C1 segment of cervical spinal cord (tissue), 14 donors: ENCODE results near the gene EARS2.
"Not testable (repeated sequence)": the region's sequence is repeated elsewhere in the genome, so short reads cannot be mapped to it uniquely, and the experiment has no call there.

Experiments
- DNase-seq, 14 donors: peaks; one replicate each; lab custom pipeline; 2025; lab: John Stamatoyannopoulos, UW

The EARS2 gene

GRCh38 chr16:23556881-23557778 lies at the start of gene EARS2, which contains the start of gene UBFD1:
EARS2 (minus strand) TSS chr16:23557350; CDS start chr16:23557343, 7 bp downstream.
UBFD1 (plus strand) TSS chr16:23557727; CDS start chr16:23557743, 16 bp downstream.
- DNase-seq = peak; percentile 82 to 100 (median 97)

GRCh38 chr16:23597003-23597756 lies 40.0 kb upstream of the EARS2 start:
- peak in 2 of 14 donors; percentile 1 for DNase-seq

GRCh38 chr16:23595951-23596720 lies 39.0 kb upstream of the EARS2 start, which contains the start of gene NDUFAB1:
NDUFAB1 (minus strand) TSS chr16:23596316; CDS start chr16:23596290, 26 bp downstream.
- DNase-seq = peak; percentile 28 to 92 (median 78)

GRCh38 chr16:23595246-23595950 lies 38.2 kb upstream of the EARS2 start:
- DNase-seq = peak in 1 of 14 donors; percentile 32

GRCh38 chr16:23594186-23594585 lies 37.0 kb upstream of the EARS2 start:
- DNase-seq = no peak

GRCh38 chr16:23590181-23590580 lies 33.0 kb upstream of the EARS2 start:
- DNase-seq = no peak

- no peak for DNase-seq
These were observed 30.6 kb upstream of the EARS2 start for GRCh38 chr16:23587726-23588125.

- no peak for DNase-seq
These were observed 27.3 kb upstream of the EARS2 start for GRCh38 chr16:23584186-23585076.

GRCh38 chr16:23583271-23583670 lies 26.1 kb upstream of the EARS2 start:
- DNase-seq = not testable (repeated sequence)

- DNase-seq = no peak
These were observed 24.6 kb upstream of the EARS2 start for GRCh38 chr16:23581764-23582163.

GRCh38 chr16:23580391-23580790 lies 23.2 kb upstream of the EARS2 start:
- DNase-seq = no peak

GRCh38 chr16:23579371-23579770 lies 22.2 kb upstream of the EARS2 start:
- DNase-seq = no peak

GRCh38 chr16:23578101-23578830 lies 21.1 kb upstream of the EARS2 start:
- DNase-seq = peak in 2 of 14 donors; percentile 2 to 50

- no peak for DNase-seq
These were observed 20.3 kb upstream of the EARS2 start for GRCh38 chr16:23577493-23577892.

- no peak for DNase-seq
These were observed 18.7 kb upstream of the EARS2 start for GRCh38 chr16:23575834-23576233.

GRCh38 chr16:23573817-23574216 lies 16.7 kb upstream of the EARS2 start:
- DNase-seq = no peak

- no peak for DNase-seq
These were observed 15.2 kb upstream of the EARS2 start for GRCh38 chr16:23572394-23572793.

- DNase-seq = no peak
These were observed 14.7 kb upstream of the EARS2 start for GRCh38 chr16:23571895-23572294.

- peak in 3 of 14 donors; percentile 0 to 1 (median 0) for DNase-seq
These were observed 14.0 kb upstream of the EARS2 start for GRCh38 chr16:23570992-23571632.
